PC-3 (cell line): ENCODE data around the gene SYCP2L. TPM values are rescaled to one million over a fixed set of nuclear protein-coding genes. Genes with fewer than 3 reads are reported as not detected.

Experiments
- ATAC-seq: fragments of 200-7000 bp; cut with Tn5 transposase; 2 replicates; pipeline ENCODE4 v1.9.1; 2020; ENCODE audit warnings: mild to moderate bottlenecking, moderate library complexity
- BruUV-seq: library from RNA; stranded (reverse); fragments of 400-500 nt; replicated peaks from 2 replicates; lab custom pipeline; 2021; lab: Mats Ljungman, UMichigan
- CTCF ChIA-PET: fragments of 300-600 bp; sonication (Branson Sonifier 250); formaldehyde crosslinking; loops from one replicate; lab custom pipeline; 2022; ENCODE audit warnings: antibody characterized with exemption; lab: Charles Lee
- POLR2A ChIA-PET: fragments of 300-600 bp; sonication (Branson Sonifier 250); formaldehyde crosslinking; loops from one replicate; lab custom pipeline; 2022; ENCODE audit warnings: antibody characterized with exemption; ENCODE audit not compliant: unreplicated experiment; lab: Charles Lee
- DNase-seq: peaks from one replicate; pipeline ENCODE4 v3.0.0-alpha.2; 2015
- H2AFZ ChIP-seq: fragments of 300-600 bp; sonication (generic); 2 replicates; pipeline ENCODE4 v1.6.0; 2016; ENCODE audit warnings: antibody characterized with exemption, low read length
- H3F3A ChIP-seq: fragments of 300-600 bp; sonication (generic); one replicate; pipeline ENCODE4 v1.6.0; 2017; ENCODE audit warnings: antibody characterized with exemption, low read length, control low read depth, mild to moderate bottlenecking; ENCODE audit not compliant: unreplicated experiment
- H3K27ac ChIP-seq: fragments of 300-600 bp; sonication (generic); 2 replicates; pipeline ENCODE4 v1.5.1; 2016; ENCODE audit warnings: mild to moderate bottlenecking, low read length
- H3K27me3 ChIP-seq: fragments of 300-600 bp; sonication (generic); 2 replicates; pipeline ENCODE4 v1.6.1; 2016; ENCODE audit warnings: low read length, mixed read lengths
- H3K36me3 ChIP-seq: fragments of 300-600 bp; sonication (generic); 2 replicates; pipeline ENCODE4 v1.6.1; 2016; ENCODE audit warnings: low read depth, mixed run types, low read length, mixed read lengths
- H3K4me1 ChIP-seq: fragments of 300-600 bp; sonication (generic); 2 replicates; pipeline ENCODE4 v1.5.1; 2016; ENCODE audit warnings: low read length; ENCODE audit not compliant: insufficient read depth
- H3K4me2 ChIP-seq: fragments of 300-600 bp; sonication (generic); 2 replicates; pipeline ENCODE4 v1.6.0; 2016; ENCODE audit warnings: low read length
- H3K4me3 ChIP-seq: fragments of 300-600 bp; sonication (generic); 2 replicates; pipeline ENCODE4 v1.5.1; 2016; ENCODE audit warnings: mild to moderate bottlenecking, low read length, mixed read lengths
- H3K79me2 ChIP-seq: fragments of 300-600 bp; sonication (generic); 2 replicates; pipeline ENCODE4 v1.6.1; 2017; ENCODE audit warnings: low read length, mixed read lengths
- H3K9ac ChIP-seq: fragments of 300-600 bp; sonication (generic); 2 replicates; pipeline ENCODE4 v1.6.0; 2016; ENCODE audit warnings: mild to moderate bottlenecking, low read length
- H3K9me2 ChIP-seq: fragments of 300-600 bp; sonication (generic); replicated peaks from 2 replicates; pipeline ENCODE4 v1.6.1; 2016; ENCODE audit warnings: mixed run types, low read length, mixed read lengths
- H3K9me3 ChIP-seq: fragments of 300-600 bp; sonication (generic); 2 replicates; pipeline ENCODE4 v1.6.1; 2016; ENCODE audit warnings: low read length, mixed read lengths
- H4K20me1 ChIP-seq: fragments of 300-600 bp; sonication (generic); 2 replicates; pipeline ENCODE4 v1.6.1; 2016; ENCODE audit warnings: low read length, mixed read lengths
- CTCF ChIP-seq: fragments of 300-600 bp; sonication (generic); conservative IDR thresholded peaks from 2 replicates; pipeline ENCODE4 v1.5.1; 2017; ENCODE audit warnings: antibody characterized with exemption, low read depth, mild to moderate bottlenecking, low read length
- EZH2 ChIP-seq: fragments of 300-600 bp; sonication (generic); IDR thresholded peaks from one replicate; pipeline ENCODE4 v1.6.1; 2017; ENCODE audit warnings: antibody characterized with exemption, mild to moderate bottlenecking, low read length; ENCODE audit not compliant: unreplicated experiment
- EZH2phosphoT487 ChIP-seq: fragments of 300-600 bp; sonication (generic); IDR thresholded peaks from 2 replicates; pipeline ENCODE4 v1.6.1; 2018; ENCODE audit warnings: mild to moderate bottlenecking, antibody characterized with exemption, low read length, borderline replicate concordance
- intact Hi-C: fragments of 100-400 bp; cut with micrococcal nuclease; formaldehyde crosslinking; loops from 2 replicates; pipeline ENCODE4 v1.9.0; 2023
- total RNA-seq: library from RNA; depleted of rRNA; stranded (reverse); fragments of >200 nt; gene quantifications from 2 replicates; pipeline ENCODE4 v1.2.3, GENCODE V29; 2014

The SYCP2L gene
- total RNA-seq, 1 experiment from 2014 or later, result 0.07 TPM

GRCh38 chr6:10873374-10873773 is 13.5 kb upstream of the SYCP2L start:
- Histone ChIP-seq H3K9ac (no peak overlapping the region), H3K36me3 (no peaks in the 10 kb centered on the region), H3F3A (no peaks in the 10 kb centered on the region), H3K9me2 (no peaks in the 10 kb centered on the region), H3K9me3 (no peaks in the 10 kb centered on the region), H4K20me1 (no peaks in the 10 kb centered on the region), H3K4me2 (peak overlapping the region; percentile 38), H3K4me3 (no peak overlapping the region), H3K27me3 (no peaks in the 10 kb centered on the region), H3K27ac (no peak overlapping the region; the same call in 1 of the 2 replicates), H3K79me2 (no peaks in the 10 kb centered on the region), H2AFZ (no peak overlapping the region), H3K4me1 (peaks cover 19% of the 10 kb centered on the region)
- no TSS peak for BruUV-seq
- ChIA-PET POLR2A (no interaction called here), CTCF (no interaction called here)
- peak; percentile 79 for ATAC-seq
- peak; percentile 86 for DNase-seq
- intact Hi-C loops, result no loop called here
- no peak for TF ChIP-seq EZH2
- TF ChIP-seq EZH2phosphoT487, result no peak
- TF ChIP-seq CTCF, result no peak

- ChIA-PET CTCF (no interaction called here), POLR2A (no interaction called here)
- Histone ChIP-seq H3K9me3 (no peaks in the 10 kb centered on the region), H3K4me3 (no peak overlapping the region), H3K4me2 (0 out of 2 replicates have a peak overlapping the region, but pooled peaks have one; percentile 38), H3K79me2 (no peaks in the 10 kb centered on the region), H3K9me2 (no peaks in the 10 kb centered on the region), H4K20me1 (no peaks in the 10 kb centered on the region), H3K27ac (no peak overlapping the region), H3K4me1 (peaks cover 19% of the 10 kb centered on the region), H2AFZ (no peak overlapping the region), H3K36me3 (no peaks in the 10 kb centered on the region), H3K27me3 (no peaks in the 10 kb centered on the region), H3K9ac (no peak overlapping the region), H3F3A (no peaks in the 10 kb centered on the region)
- no peak for DNase-seq
- intact Hi-C loops, result no loop called here
- TF ChIP-seq CTCF (no peak), EZH2 (no peak)
- BruUV-seq, result no TSS peak
- ATAC-seq, result no peak
These were observed 12.6 kb upstream of the SYCP2L start for GRCh38 chr6:10874207-10874606.

- no TSS peak for BruUV-seq
- H3K4me3 ChIP-seq, result no peak overlapping the region
- ChIA-PET CTCF (no interaction called here), POLR2A (no interaction called here)
- no peak for ATAC-seq
- H3K27me3 ChIP-seq, result no peaks in the 10 kb centered on the region
- no peaks in the 10 kb centered on the region for H3K9me2 ChIP-seq
- H3K27ac ChIP-seq, result no peak overlapping the region
- intact Hi-C loops, result no loop called here
- H3K9me3 ChIP-seq, result no peaks in the 10 kb centered on the region
- no peak overlapping the region for H3K9ac ChIP-seq
- H3K4me1 ChIP-seq, result peaks cover 19% of the 10 kb centered on the region
- no peak overlapping the region for H3K4me2 ChIP-seq
- no peak for DNase-seq
- no peaks in the 10 kb centered on the region for H3K36me3 ChIP-seq
- H2AFZ ChIP-seq, result no peak overlapping the region
- H4K20me1 ChIP-seq, result no peaks in the 10 kb centered on the region
- TF ChIP-seq CTCF (no peak), EZH2 (no peak), EZH2phosphoT487 (no peak)
- H3K79me2 ChIP-seq, result no peaks in the 10 kb centered on the region
- no peaks in the 10 kb centered on the region for H3F3A ChIP-seq
These were observed 11.8 kb upstream of the SYCP2L start for GRCh38 chr6:10875026-10875425.
